Peyer's patch (tissue), 4 donors: Measurements from ENCODE around the gene AKAP10. TPM values are rescaled to one million over a fixed set of nuclear protein-coding genes. Genes with fewer than 3 reads are reported as not detected.
"Not testable (repeated sequence)": the region's sequence is repeated elsewhere in the genome, so short reads cannot be mapped to it uniquely, and the experiment has no call there.

ENCODE experiments used
- DNase-seq, 3 donors: peaks; one replicate each; pipeline ENCODE4 v3.0.0-alpha.2; 2017 to 2019
- H3K27ac ChIP-seq, 4 donors: fragments of 200-600 bp; sonication (generic); one replicate each; pipeline ENCODE4 v1.5.1; 2016 to 2019
- H3K27me3 ChIP-seq, 2 donors: fragments of 200-600 bp; sonication (generic); one replicate each; pipeline ENCODE4 v1.5.1; 2019
- H3K36me3 ChIP-seq, 3 donors: fragments of 200-600 bp; sonication (generic); one replicate each; pipeline ENCODE4 v1.5.1; 2016 to 2019
- H3K4me1 ChIP-seq, 4 donors: fragments of 200-600 bp; sonication (generic); one replicate each; pipeline ENCODE4 v1.5.1; 2016 to 2019
- H3K4me3 ChIP-seq, 4 donors: fragments of 200-600 bp; sonication (generic); 1 replicate in 3 of 4; 2 replicates in 1 of 4; pipeline ENCODE4 v1.5.1; 2016 to 2019; ENCODE audit warnings: mild to moderate bottlenecking in 1 of 4
- H3K9me3 ChIP-seq, 4 donors: fragments of 200-600 bp; sonication (generic); one replicate each; pipeline ENCODE4 v1.5.1; 2016 to 2019; ENCODE audit warnings: mild to moderate bottlenecking in 1 of 4
- CTCF ChIP-seq, 6 experiments: fragments of 450-650 bp in 4 of 6; fragments of 200-600 bp in 2 of 6; sonication (generic) in 1 of 6; IDR thresholded peaks; one replicate each; pipeline ENCODE4 v1.5.1; 2017 to 2019; ENCODE audit warnings: antibody characterized with exemption in 6 of 6, mild to moderate bottlenecking in 3 of 6, moderate library complexity in 1 of 6
- POLR2A ChIP-seq, 2 donors: fragments of 450-650 bp; IDR thresholded peaks; one replicate each; pipeline ENCODE4 v1.5.1; 2017; ENCODE audit warnings: antibody characterized with exemption in 2 of 2, mild to moderate bottlenecking in 2 of 2, moderate library complexity in 2 of 2
- total RNA-seq, 4 donors: library from RNA; depleted of rRNA; stranded (reverse); fragments of >200 nt; gene quantifications; one replicate each; pipeline ENCODE4 v1.1.0, GENCODE V29; 2016

AKAP10 gene
- total RNA-seq, 4 donors from 2014 or later = 22.9 to 77.6 (median 30.3) TPM

GRCh38 chr17:19958023-19958422 is 19.6 kb downstream of the AKAP10 start:
- Histone ChIP-seq H3K27me3 (no peaks in the 10 kb centered on the region), H3K36me3 (peaks cover 0 to 73% (median 0%) of the 10 kb centered on the region in 3 donors), H3K9me3 (no peaks in the 10 kb centered on the region), H3K27ac (no peak overlapping the region), H3K4me3 (no peak overlapping the region), H3K4me1 (no peaks in the 10 kb centered on the region)
- DNase-seq = no peak
- TF ChIP-seq CTCF (IDR thresholded peaks at IDR 0.05) (no peak), POLR2A (IDR thresholded peaks at IDR 0.05) (no peak)

GRCh38 chr17:19955099-19955498 is 22.5 kb downstream of the AKAP10 start:
- no peaks in the 10 kb centered on the region for H3K27me3 ChIP-seq
- no peaks in the 10 kb centered on the region for H3K9me3 ChIP-seq
- no peak overlapping the region for H3K4me3 ChIP-seq
- H3K4me1 ChIP-seq = no peaks in the 10 kb centered on the region
- no peak overlapping the region for H3K27ac ChIP-seq
- TF ChIP-seq CTCF (IDR thresholded peaks at IDR 0.05) (no peak), POLR2A (IDR thresholded peaks at IDR 0.05) (no peak)
- peaks cover 0 to 46% (median 0%) of the 10 kb centered on the region in 3 donors for H3K36me3 ChIP-seq
- DNase-seq = no peak

GRCh38 chr17:19951411-19951810 is 26.2 kb downstream of the AKAP10 start:
- not testable (repeated sequence) for H3K4me1 ChIP-seq, DNase-seq, H3K27ac ChIP-seq, H3K4me3 ChIP-seq, H3K27me3 ChIP-seq, H3K9me3 ChIP-seq
- peaks cover 0 to 37% (median 0%) of the 10 kb centered on the region in 3 donors for H3K36me3 ChIP-seq

GRCh38 chr17:19950624-19951195 is 26.9 kb downstream of the AKAP10 start:
- peaks cover 0 to 34% (median 0%) of the 10 kb centered on the region in 3 donors for H3K36me3 ChIP-seq
- not testable (repeated sequence) for DNase-seq, H3K27me3 ChIP-seq, H3K4me1 ChIP-seq, H3K9me3 ChIP-seq, H3K27ac ChIP-seq, H3K4me3 ChIP-seq

GRCh38 chr17:19948116-19948943 is 29.3 kb downstream of the AKAP10 start:
- Histone ChIP-seq H3K27ac (no peak overlapping the region), H3K9me3 (no peaks in the 10 kb centered on the region), H3K36me3 (peaks cover 0 to 26% (median 0%) of the 10 kb centered on the region in 3 donors), H3K4me1 (no peaks in the 10 kb centered on the region), H3K4me3 (no peak overlapping the region), H3K27me3 (no peaks in the 10 kb centered on the region)
- TF ChIP-seq POLR2A (IDR thresholded peaks at IDR 0.05) (no peak), CTCF (IDR thresholded peaks at IDR 0.05) (no peak)
- no peak for DNase-seq

GRCh38 chr17:19946921-19947320 is 30.7 kb downstream of the AKAP10 start:
- Histone ChIP-seq H3K27me3 (no peaks in the 10 kb centered on the region), H3K4me1 (no peaks in the 10 kb centered on the region), H3K36me3 (peaks cover 0 to 30% (median 0%) of the 10 kb centered on the region in 3 donors), H3K9me3 (no peaks in the 10 kb centered on the region), H3K27ac (no peak overlapping the region), H3K4me3 (no peak overlapping the region)
- no peak for TF ChIP-seq CTCF (IDR thresholded peaks at IDR 0.05)
- no peak for TF ChIP-seq POLR2A (IDR thresholded peaks at IDR 0.05)
- no peak for DNase-seq
